Endothelial cell of umbilical vein (primary cell): ENCODE results near the gene SLC25A26. TPM values are rescaled to one million over a fixed set of nuclear protein-coding genes. Genes with fewer than 3 reads are reported as not detected.

Experiments used
- BruUV-seq: library from RNA; stranded (reverse); fragments of 400-500 nt; replicated peaks from 2 replicates; lab custom pipeline; 2021; lab: Mats Ljungman, UMichigan
- CTCF ChIA-PET: fragments of 300-600, 350-600 bp; sonication (Branson Sonifier 250); formaldehyde crosslinking; loops from one replicate; lab custom pipeline; 2021; ENCODE audit warnings: antibody characterized with exemption, inconsistent platforms; lab: Charles Lee
- POLR2A ChIA-PET: fragments of 300-600, 350-600 bp; sonication (Branson Sonifier 250); formaldehyde crosslinking; loops from one replicate; lab custom pipeline; 2021; ENCODE audit warnings: antibody characterized with exemption, inconsistent platforms; lab: Charles Lee
- DNase-seq: peaks from one replicate; pipeline ENCODE4 v3.0.0-alpha.2; 2011; ENCODE audit warnings: low read depth, low spot score
- FAIRE-seq: peaks from 2 replicates; lab custom pipeline; 2011; peaks lifted over from hg19 to GRCh38; lab: Jason Lieb, UNC
- H2AFZ ChIP-seq: 2 replicates; pipeline ENCODE4 v1.6.0; 2012; ENCODE audit warnings: low read depth, low read length, control low read depth, inconsistent platforms
- H3K27ac ChIP-seq: 2 replicates; pipeline ENCODE4 v1.5.1; 2011; ENCODE audit warnings: low read depth, mild to moderate bottlenecking, control low read depth, low read length, moderate library complexity; ENCODE audit not compliant: insufficient read depth
- H3K27me3 ChIP-seq, 2 experiments: 2 replicates each; pipeline versions ENCODE4 v1.6.0 to v1.6.1; 2011; ENCODE audit warnings: low read length in 2 of 2, mixed read lengths in 1 of 2; ENCODE audit not compliant: control insufficient read depth in 2 of 2, insufficient read depth in 2 of 2
- H3K36me3 ChIP-seq, 2 experiments: 2 replicates in 1 of 2; 3 replicates in 1 of 2; pipeline ENCODE4 v1.5.1; 2011; ENCODE audit warnings: low read length in 2 of 2, mild to moderate bottlenecking in 1 of 2, moderate library complexity in 1 of 2; ENCODE audit not compliant: control insufficient read depth in 2 of 2, insufficient read depth in 2 of 2; ENCODE audit errors: extremely low read depth in 1 of 2
- H3K4me1 ChIP-seq: 3 replicates; pipeline ENCODE4 v1.5.1; 2011; ENCODE audit warnings: mild to moderate bottlenecking, low read length; ENCODE audit not compliant: control insufficient read depth, insufficient read depth; ENCODE audit errors: extremely low read depth
- H3K4me2 ChIP-seq: 2 replicates; pipeline ENCODE4 v1.6.1; 2011; ENCODE audit warnings: low read length, control low read depth, mixed read lengths; ENCODE audit not compliant: insufficient read depth
- H3K4me3 ChIP-seq, 3 experiments: fragments of 200-600 bp in 1 of 3; sonication (generic), shearing (Covaris generic) in 1 of 3; replicated peaks in 1 of 3; 2 replicates each; pipeline ENCODE4 v1.5.1; 2011 to 2016; ENCODE audit warnings: control low read depth in 3 of 3, low read length in 3 of 3, mild to moderate bottlenecking in 2 of 3, inconsistent platforms in 1 of 3, low read depth in 1 of 3, moderate library complexity in 1 of 3; ENCODE audit not compliant: insufficient read depth in 1 of 3
- H3K79me2 ChIP-seq: 2 replicates; pipeline ENCODE4 v1.6.0; 2012; ENCODE audit warnings: low read length, inconsistent platforms; ENCODE audit not compliant: control insufficient read depth, insufficient read depth
- H3K9ac ChIP-seq: replicated peaks from 2 replicates; pipeline ENCODE3; 2011; ENCODE audit warnings: low read length, control low read depth; ENCODE audit not compliant: insufficient read depth; ENCODE audit errors: extremely low read depth
- H3K9me1 ChIP-seq: replicated peaks from 3 replicates; pipeline ENCODE4 v1.6.0; 2011; ENCODE audit warnings: mild to moderate bottlenecking, low read length; ENCODE audit not compliant: control insufficient read depth, insufficient read depth; ENCODE audit errors: extremely low read depth
- H3K9me3 ChIP-seq: replicated peaks from 2 replicates; pipeline ENCODE4 v1.5.1; 2012; ENCODE audit warnings: low read length, inconsistent platforms; ENCODE audit not compliant: control insufficient read depth, insufficient read depth
- H4K20me1 ChIP-seq: replicated peaks from 2 replicates; pipeline ENCODE3; 2011; ENCODE audit warnings: mild to moderate bottlenecking, low read length; ENCODE audit not compliant: control insufficient read depth, insufficient read depth; ENCODE audit errors: extremely low read depth
- EZH2 ChIP-seq: IDR thresholded peaks from 2 replicates; pipeline ENCODE4 v1.6.1; 2012; ENCODE audit warnings: borderline replicate concordance, low read depth, mild to moderate bottlenecking, moderate library complexity, low read length, inconsistent platforms; ENCODE audit not compliant: severe bottlenecking
- FOS ChIP-seq: IDR thresholded peaks from 2 replicates; pipeline ENCODE4 v1.6.1; 2011; ENCODE audit warnings: mild to moderate bottlenecking, low read length, moderate library complexity, borderline replicate concordance; ENCODE audit not compliant: insufficient read depth
- GATA2 ChIP-seq: IDR thresholded peaks from 2 replicates; pipeline ENCODE4 v1.7.0; 2011; ENCODE audit warnings: low read depth, mild to moderate bottlenecking, moderate library complexity, mixed read lengths, low read length; ENCODE audit not compliant: insufficient read length, insufficient read depth
- JUN ChIP-seq: IDR thresholded peaks from 2 replicates; pipeline ENCODE4 v1.6.1; 2011; ENCODE audit warnings: borderline replicate concordance, low read depth; ENCODE audit not compliant: insufficient read length, insufficient read depth
- MYC ChIP-seq: IDR thresholded peaks from one replicate; pipeline ENCODE4 v1.6.1; 2011; ENCODE audit warnings: mild to moderate bottlenecking, low read depth, low read length
- POLR2A ChIP-seq: IDR thresholded peaks from 2 replicates; pipeline ENCODE4 v1.6.1; 2012; ENCODE audit warnings: low read depth, mild to moderate bottlenecking, control low read depth, low read length
- POLR2AphosphoS5 ChIP-seq: IDR thresholded peaks from 2 replicates; pipeline ENCODE4 v1.6.1; 2012; ENCODE audit warnings: low read depth, mild to moderate bottlenecking, control low read depth, low read length, moderate library complexity; ENCODE audit not compliant: insufficient read depth
- dilution Hi-C: fragments of 300-500 bp; cut with MboI; formaldehyde crosslinking; loops from one replicate; pipeline ENCODE4 v1.15.0; 2019; ENCODE audit warnings: low sequenced_read_pairs; ENCODE audit not compliant: extremely low pct_ligation_motif_present
- intact Hi-C: fragments of 100-400 bp; cut with micrococcal nuclease; formaldehyde crosslinking; loops from one replicate; pipeline ENCODE4 v1.10.0; 2022
- polyA plus RNA-seq, 4 experiments: library from polyadenylated mRNA; depleted of rRNA in 3 of 4; stranded (reverse) in 3 of 4; unstranded in 1 of 4; fragments of >200 nt; gene quantifications; 2 replicates each; pipeline versions ENCODE4 v1.2.1 to v1.2.3, GENCODE V29; 2011 to 2012; ENCODE audit warnings: missing spikeins in 1 of 4
- total RNA-seq: library from RNA; stranded (reverse); gene quantifications from 2 replicates; pipeline ENCODE4 v1.2.3, GENCODE V29; 2021
- TF ChIP-seq, protein P1 (sequence below), 2 donors: IDR thresholded peaks; 1 replicate in 1 of 2; 2 replicates in 1 of 2; pipeline ENCODE4 v1.5.1; 2011; ENCODE audit warnings: low read length in 2 of 2, mild to moderate bottlenecking in 2 of 2, moderate library complexity in 2 of 2, control low read depth in 1 of 2, inconsistent platforms in 1 of 2, low read depth in 1 of 2; ENCODE audit not compliant: insufficient read depth in 1 of 2; ENCODE audit errors: extremely low read depth in 1 of 2
- TF ChIP-seq, protein P2 (sequence below): IDR thresholded peaks from 2 replicates; pipeline ENCODE4 v1.6.1; 2011; ENCODE audit not compliant: insufficient read depth, insufficient read length

Gene SLC25A26
- total and polyA plus RNA-seq, 2 donors (not counting 3 experiments of a cell fraction or from before 2014, with no cell fraction given), result 11.8 to 23.5 TPM

DNA sequence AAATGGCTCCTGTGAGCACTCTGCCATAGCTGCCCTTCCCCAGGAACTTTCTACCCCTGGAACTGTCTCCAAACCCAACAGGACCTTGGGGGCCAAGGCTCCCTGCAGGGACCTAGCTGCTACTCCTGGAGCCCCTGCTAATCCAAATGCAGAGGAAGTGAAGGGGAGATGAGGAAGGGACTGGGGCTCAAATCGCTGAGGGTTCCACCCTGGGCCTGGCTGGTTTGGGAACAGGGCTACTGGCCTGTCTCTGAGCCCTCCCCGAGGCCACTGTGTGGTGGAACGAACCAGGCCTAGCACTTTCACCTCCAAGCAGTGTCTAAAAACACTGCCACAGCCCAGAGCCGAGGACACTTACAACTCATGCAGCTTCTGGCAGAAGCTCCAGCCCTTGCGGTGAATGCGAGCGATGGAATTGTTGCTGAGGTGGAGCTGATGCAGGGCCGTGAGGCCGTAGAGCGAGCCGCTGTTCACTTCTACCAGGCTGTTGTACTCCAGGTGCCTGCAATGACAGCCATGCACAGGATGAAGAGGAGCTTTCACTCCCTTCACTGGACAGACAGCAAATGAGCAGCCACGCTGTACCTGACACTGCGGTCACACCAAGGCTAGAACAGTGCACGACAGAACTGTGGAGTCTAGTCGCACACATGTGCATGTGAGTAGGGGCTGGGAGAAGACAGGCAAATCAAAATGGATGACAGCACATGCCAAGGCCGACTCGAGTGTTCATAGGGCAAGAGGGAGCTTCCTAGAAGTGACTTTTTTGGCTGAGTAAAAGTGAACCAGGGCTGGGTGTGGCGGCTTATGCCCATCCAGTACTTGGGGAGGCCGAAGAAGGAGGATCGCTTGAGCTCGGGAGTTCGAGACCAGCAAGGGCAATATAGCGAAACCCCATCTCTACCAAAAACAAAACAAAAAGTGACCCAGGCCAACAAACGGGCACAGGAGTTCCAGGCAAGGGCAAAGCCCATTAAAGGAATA is 189.3 kb downstream of the SLC25A26 start:
- Histone ChIP-seq H3K27ac (no peak overlapping the region), H3K4me3 (no peak overlapping the region), H3K79me2 (no peaks in the 10 kb centered on the region), H3K27me3 (no peaks in the 10 kb centered on the region), H3K9me1 (no peaks in the 10 kb centered on the region), H3K9ac (no peak overlapping the region), H3K4me1 (no peaks in the 10 kb centered on the region), H3K36me3 (peaks cover 7 to 62% of the 10 kb centered on the region in 2 experiments), H3K9me3 (no peaks in the 10 kb centered on the region), H3K4me2 (no peak overlapping the region), H4K20me1 (no peaks in the 10 kb centered on the region), H2AFZ (no peak overlapping the region)
- BruUV-seq, result no TSS peak
- CTCF ChIA-PET, result interaction anchor here (0.9 to 3.4 kb wide), 7 partner anchors 14 to 133 kb away, joined by 3 to 20 read pairs (median 4); no protein-coding TSS in a partner anchor
- POLR2A ChIA-PET, result no interaction called here
- dilution Hi-C loops (no loop called here), intact Hi-C loops (loop anchor here (5.0 kb wide), 3 partner anchors 32 to 217 kb away; no protein-coding TSS in a partner anchor)
- TF ChIP-seq, protein P1, sequence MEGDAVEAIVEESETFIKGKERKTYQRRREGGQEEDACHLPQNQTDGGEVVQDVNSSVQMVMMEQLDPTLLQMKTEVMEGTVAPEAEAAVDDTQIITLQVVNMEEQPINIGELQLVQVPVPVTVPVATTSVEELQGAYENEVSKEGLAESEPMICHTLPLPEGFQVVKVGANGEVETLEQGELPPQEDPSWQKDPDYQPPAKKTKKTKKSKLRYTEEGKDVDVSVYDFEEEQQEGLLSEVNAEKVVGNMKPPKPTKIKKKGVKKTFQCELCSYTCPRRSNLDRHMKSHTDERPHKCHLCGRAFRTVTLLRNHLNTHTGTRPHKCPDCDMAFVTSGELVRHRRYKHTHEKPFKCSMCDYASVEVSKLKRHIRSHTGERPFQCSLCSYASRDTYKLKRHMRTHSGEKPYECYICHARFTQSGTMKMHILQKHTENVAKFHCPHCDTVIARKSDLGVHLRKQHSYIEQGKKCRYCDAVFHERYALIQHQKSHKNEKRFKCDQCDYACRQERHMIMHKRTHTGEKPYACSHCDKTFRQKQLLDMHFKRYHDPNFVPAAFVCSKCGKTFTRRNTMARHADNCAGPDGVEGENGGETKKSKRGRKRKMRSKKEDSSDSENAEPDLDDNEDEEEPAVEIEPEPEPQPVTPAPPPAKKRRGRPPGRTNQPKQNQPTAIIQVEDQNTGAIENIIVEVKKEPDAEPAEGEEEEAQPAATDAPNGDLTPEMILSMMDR (IDR thresholded peaks at IDR 0.05; ENCODE audit: extremely low read depth in 1 of 2, insufficient read depth in 1 of 2, low read depth in 1 of 2, low read length in 2 of 2), result no peak
- TF ChIP-seq POLR2A (no peak), EZH2 (no peak), JUN (no peak), POLR2AphosphoS5 (no peak), FOS (no peak), GATA2 (no peak), MYC (no peak)
- TF ChIP-seq, protein P2, sequence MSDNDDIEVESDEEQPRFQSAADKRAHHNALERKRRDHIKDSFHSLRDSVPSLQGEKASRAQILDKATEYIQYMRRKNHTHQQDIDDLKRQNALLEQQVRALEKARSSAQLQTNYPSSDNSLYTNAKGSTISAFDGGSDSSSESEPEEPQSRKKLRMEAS, result no peak
- DNase-seq, result no peak
- FAIRE-seq, result no peak
